GOT3 (cell line): ENCODE data around the gene DPCD.
A peak's percentile ranks its signal among the peaks of the same experiment; 100 is the strongest.
"Not testable (repeated sequence)": the region's sequence is repeated elsewhere in the genome, so short reads cannot be mapped to it uniquely, and the experiment has no call there.

ENCODE experiments used
- DNase-seq: peaks from one replicate; lab custom pipeline; 2025; ENCODE audit warnings: mixed read lengths; lab: John Stamatoyannopoulos, UW

Gene DPCD

DNA sequence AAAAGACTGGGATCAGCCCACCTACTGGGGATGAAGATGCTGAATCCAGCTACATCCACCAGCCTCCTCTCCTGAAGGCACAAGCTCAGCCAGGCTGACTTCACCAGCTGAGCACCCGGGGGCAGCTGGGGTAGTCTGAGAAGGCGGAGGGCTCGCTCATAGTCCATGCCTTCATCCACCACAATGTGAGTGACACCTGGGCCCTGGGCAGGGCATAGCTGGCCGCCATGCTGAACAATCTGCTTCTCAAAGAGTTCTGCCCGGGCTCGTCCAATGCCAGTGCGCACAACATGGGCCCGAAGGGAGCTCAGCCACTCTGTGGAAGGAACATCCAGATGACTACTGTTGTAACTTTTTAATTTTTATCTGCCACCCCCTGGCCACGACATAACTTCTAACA lies 2.3 kb upstream of the DPCD start:
- no peak for DNase-seq

GRCh38 chr10:101588879-101589278 lies 758 bp downstream of the DPCD start:
- no peak for DNase-seq

- not testable (repeated sequence) for DNase-seq
Measured at GRCh38 chr10:101593331-101593730, 5.2 kb downstream of the DPCD start.

DNA sequence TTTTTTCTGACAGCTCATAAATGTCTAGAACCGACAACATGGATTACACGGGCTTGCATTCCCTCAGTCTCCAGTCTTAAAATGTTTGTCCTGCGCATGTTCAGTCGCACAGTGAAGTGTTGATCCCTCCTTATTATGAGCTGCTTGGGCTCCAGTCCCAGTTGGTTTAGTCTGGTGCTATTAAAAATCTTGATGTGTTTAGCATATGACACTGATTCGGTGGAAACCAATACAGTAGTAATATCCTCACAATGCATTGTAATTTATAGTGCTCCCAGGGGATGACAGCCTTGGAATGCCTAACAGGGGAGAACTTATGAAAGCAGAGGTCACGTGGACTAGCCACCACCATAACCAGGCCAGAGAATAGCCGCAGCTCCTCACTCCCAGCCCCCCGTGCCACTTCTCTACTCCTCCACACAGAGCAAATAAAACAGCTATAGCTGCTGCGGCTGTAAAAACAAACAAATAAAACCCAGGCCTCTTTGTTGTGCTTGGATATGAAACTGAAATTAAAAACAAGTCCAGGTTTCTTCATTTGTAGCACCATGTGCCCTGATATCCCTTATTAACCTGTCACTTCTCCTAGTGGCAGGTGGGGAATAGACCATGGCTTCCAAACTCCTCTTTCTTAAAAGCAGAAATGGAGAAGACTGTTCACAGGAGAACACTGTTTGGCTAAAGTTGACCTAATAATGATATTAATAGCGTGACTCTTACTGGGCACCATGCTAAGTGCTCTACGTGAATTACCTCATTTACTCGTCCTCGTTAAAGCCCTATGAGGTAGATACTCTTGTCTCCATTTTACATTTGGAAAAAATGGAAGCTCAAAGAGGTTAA lies 7.7 kb downstream of the DPCD start:
- DNase-seq = no peak

GRCh38 chr10:101597091-101597900 lies 9.2 kb downstream of the DPCD start:
- no peak for DNase-seq

DNA sequence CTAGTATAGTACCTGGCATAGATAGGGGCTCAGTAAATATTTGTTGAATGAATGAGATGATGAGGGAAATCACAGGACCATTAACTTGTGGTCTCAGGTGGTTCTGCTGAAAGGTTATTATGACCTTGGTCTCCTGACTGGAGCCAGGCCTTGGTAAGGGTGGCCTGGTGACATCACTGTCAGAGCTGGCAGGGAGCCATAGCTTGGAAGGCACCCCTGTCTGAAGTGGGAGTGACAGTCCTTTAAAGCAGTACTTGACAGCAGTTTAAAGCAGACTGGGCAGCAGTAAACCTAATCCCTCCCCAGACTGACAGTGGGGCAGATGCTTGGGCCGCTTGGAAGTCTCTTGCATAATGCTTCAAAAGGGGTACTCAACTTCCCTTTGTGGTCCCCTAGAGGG lies 13.4 kb downstream of the DPCD start:
- DNase-seq = no peak

DNA sequence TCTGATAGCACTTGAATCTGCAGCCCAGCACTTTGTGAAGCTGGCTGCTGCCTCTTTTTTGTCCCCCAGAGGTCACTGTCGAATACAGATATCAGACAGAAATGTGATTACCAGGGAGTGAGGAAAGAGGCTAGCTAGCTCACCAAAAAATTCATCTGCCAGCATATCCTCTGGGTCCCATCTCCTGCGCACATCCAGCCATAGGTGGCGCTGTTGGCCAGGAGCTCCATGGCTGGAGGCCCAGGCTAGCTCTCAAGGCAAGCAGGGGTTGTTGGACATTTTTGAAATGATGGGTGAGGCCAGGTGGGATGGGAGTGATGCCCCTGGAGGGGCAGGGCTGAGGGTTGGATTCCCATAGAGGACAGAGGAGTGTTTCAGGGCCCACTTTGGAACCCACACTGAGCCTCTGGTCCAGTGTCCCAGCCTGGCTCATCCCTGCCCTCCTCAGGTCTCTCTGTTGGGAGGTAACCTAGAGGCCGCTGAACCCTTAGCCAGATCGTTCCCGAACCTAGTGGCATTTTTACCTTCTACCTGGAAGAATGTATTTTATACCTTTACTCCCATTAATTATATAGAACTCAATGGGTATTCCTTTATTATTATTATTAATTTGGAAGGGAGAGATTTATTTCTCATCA lies 14.8 kb downstream of the DPCD start:
- DNase-seq = peak; percentile 4

- DNase-seq = no peak
Measured at GRCh38 chr10:101607124-101607523, 19.0 kb downstream of the DPCD start.

DNA sequence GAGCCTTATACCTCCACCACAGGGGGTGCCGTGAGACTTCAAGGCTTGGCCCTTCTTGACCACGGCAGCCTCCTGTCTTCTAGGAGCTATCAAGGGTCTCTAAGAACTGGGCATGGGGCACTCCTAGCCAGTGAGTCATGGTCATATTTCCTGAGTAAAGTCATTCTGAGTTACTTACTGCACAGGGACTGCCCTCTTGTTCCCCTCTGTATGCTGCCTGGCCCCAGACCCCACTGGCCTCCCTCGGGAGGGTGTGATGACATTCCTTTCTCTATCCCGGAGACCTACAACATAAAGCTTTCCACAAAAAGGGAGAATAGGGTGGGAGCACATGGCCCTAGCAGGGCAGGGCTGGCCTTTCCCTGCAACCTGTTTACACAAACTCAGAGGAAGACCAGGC lies 21.4 kb downstream of the DPCD start:
- DNase-seq = no peak

DNA sequence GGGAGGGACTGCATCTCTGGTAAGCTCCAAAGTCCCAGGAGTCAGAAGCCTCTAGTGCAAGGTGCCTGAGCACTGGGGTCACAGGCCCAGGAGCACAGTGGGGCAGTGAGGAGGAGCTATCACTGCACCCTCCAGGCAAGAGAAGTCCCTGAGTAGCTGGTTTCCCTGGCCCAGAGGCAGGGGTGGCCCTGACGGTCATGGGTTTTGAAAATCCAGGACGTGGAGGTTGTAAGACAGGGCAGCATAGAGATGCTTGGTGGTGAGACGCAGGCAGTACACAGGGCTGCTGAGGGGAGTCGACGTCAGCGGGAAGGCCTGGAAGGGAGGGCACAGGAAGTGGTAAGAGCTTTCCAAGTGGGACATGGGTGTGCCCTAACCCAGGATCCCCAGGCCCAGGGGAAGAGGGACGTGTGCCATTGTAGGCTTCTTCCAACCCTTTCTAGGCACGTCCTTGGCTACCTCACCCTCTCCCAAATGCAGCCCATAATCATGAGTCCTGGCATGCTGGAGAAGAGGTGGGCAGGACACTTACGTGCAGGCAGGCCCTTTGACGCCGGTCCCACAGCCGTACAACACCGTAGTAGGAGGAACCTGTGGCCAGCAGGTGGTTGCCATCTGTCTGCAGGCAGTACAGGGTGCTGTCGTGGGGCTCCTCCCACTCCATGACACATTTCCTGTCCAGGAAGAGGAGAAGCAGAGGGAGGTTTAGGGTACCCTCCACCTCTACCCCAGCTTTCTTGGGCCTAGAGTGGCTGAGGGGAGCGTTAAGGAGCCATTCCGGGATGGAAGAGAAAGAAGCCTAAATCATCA lies 23.2 kb downstream of the DPCD start:
- no peak for DNase-seq

DNA sequence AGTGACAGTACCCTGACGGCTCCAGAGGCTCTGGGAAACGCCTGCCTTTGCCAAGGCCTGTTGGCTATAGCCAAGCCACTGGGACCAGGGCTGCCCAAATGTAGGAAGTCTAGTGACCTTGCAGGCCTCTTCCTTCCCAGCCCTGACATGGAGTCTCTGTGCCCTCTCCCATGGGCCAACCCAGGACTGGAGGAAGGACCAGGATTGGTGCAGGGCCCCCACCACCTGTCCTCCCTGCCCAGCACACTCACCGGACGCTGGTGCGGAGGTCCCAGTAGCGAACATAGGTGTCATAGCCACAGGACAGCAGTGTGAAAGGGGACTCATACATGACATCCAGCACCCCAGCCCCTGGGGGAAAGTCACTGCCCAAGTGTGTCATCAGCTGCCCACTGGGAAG lies 24.0 kb downstream of the DPCD start:
- DNase-seq = no peak

DNA sequence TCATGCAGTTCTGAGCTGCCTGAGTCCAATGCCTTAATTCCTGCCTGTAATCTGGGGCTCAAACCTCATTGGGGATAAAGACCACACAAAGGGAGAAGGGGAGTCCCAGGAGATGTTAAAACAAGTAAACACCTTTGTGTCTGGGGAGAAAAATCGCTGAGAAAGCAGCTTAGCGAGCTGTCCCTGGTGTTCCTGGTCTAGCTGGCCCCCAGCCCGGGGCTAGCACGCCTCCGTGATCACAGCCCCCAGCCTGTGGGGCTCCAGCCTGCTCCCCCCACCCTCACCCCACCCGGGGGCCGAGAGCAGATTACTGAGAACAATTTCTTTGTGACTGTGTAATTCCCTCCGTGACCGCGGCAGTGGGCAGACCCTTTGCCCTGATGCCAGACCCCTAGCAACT lies 24.8 kb downstream of the DPCD start:
- no peak for DNase-seq

GRCh38 chr10:101613646-101614045 lies 25.5 kb downstream of the DPCD start:
- DNase-seq = no peak

DNA sequence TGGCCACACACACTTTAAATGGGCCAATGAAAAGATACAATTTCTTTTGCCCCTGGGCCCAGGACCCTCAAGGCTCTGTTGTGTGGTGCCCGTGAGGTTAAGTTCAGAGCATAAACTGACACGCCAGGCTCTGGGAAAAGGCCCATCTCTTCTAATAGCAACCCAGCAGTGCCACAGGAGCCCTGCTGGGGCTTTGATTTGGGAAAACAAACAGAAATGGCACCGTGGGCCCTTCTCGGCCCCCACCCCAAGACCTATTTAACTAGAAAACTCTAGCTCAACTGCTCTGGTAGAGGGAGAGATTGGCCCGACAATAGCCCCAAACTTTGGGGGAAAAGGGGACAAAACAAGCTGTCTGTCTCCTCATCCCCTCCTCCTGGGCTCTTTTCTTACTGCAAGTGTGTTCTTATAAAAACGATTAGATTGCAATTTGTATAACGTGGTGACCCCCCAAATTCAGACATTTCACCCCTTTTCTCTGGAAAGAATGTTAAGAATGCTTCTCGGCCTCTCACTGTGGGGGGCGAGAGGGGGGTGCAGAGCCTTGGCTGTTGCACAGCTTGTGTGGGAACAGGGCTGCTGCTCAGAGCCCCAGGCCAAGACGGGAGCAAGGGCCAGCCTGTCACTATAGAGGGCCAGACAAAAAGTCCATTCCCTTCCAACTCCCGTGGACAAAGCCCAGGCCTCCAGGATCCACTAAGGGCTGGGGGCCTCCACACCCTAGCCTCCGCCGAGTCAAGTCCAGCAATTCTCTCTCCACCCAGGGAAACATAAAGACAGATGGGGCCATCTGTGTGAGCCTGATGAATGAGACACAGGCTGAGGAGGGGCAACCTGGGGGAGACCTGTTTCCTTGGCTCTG lies 26.8 kb downstream of the DPCD start:
- no peak for DNase-seq

- DNase-seq = no peak
Measured at GRCh38 chr10:101615525-101616116, 27.5 kb downstream of the DPCD start.

GRCh38 chr10:101616415-101617101 lies 28.4 kb downstream of the DPCD start:
- no peak for DNase-seq

GRCh38 chr10:101617102-101617823 lies 29.1 kb downstream of the DPCD start:
- DNase-seq = no peak

- DNase-seq = no peak
Measured at GRCh38 chr10:101617824-101618568, 29.9 kb downstream of the DPCD start.

DNA sequence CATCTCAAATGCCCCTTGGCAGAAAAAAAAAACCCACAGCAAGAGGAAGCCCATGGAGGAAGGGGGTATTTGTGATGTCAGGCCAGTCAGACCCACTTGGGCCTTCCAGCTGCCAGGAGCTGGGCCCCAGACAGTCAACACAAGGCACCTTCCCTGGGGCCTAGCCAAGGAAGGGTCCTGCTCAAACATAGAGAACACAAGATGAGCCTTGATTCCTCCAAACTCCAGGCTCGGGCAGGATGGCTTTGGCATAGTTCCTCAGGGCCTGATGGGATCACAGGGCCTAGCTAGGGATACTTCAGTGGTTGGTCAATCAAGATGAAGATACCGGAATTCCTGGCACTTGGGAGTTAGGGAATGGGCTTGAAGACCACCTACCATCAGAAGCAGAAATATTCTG lies 30.8 kb downstream of the DPCD start:
- DNase-seq = no peak
